Activated naive CD4-positive, alpha-beta T cell treated with anti-CD3 and anti-CD28 coated beads, Interleukin-2, amount 50 U/mL, for 16 hours (primary cell): ENCODE results near the gene TAB3.
"Not testable (repeated sequence)": the region's sequence is repeated elsewhere in the genome, so short reads cannot be mapped to it uniquely, and the experiment has no call there.

Experiments
- DNase-seq: peaks from one replicate; pipeline ENCODE4 v3.0.0-alpha.2; 2020

Gene TAB3

GRCh38 chrX:30814978-30815377 is 74.1 kb downstream of the TAB3 start:
- no peak for DNase-seq

GRCh38 chrX:30812326-30812725 is 76.7 kb downstream of the TAB3 start:
- no peak for DNase-seq

GRCh38 chrX:30806187-30806728 is 82.8 kb downstream of the TAB3 start:
- no peak for DNase-seq

- no peak for DNase-seq
Observed at GRCh38 chrX:30804462-30804861, 84.6 kb downstream of the TAB3 start.

- DNase-seq = no peak
Observed at GRCh38 chrX:30800901-30801300, 88.2 kb downstream of the TAB3 start.

- no peak for DNase-seq
Observed at GRCh38 chrX:30799327-30799726, 89.7 kb downstream of the TAB3 start.

GRCh38 chrX:30798810-30799209 is 90.2 kb downstream of the TAB3 start:
- no peak for DNase-seq

GRCh38 chrX:30797301-30797700 is 91.8 kb downstream of the TAB3 start:
- not testable (repeated sequence) for DNase-seq

- no peak for DNase-seq
Observed at GRCh38 chrX:30795981-30796958, 92.8 kb downstream of the TAB3 start.

- no peak for DNase-seq
Observed at GRCh38 chrX:30794497-30794896, 94.6 kb downstream of the TAB3 start.

- no peak for DNase-seq
Observed at GRCh38 chrX:30793767-30794103, 95.3 kb downstream of the TAB3 start.

GRCh38 chrX:30793075-30793766 is 95.8 kb downstream of the TAB3 start:
- DNase-seq = no peak

- DNase-seq = no peak
Observed at GRCh38 chrX:30791296-30792278, 97.5 kb downstream of the TAB3 start.

GRCh38 chrX:30787012-30787411 is 102.0 kb downstream of the TAB3 start:
- DNase-seq = no peak

- no peak for DNase-seq
Observed at GRCh38 chrX:30786374-30786773, 102.7 kb downstream of the TAB3 start.

GRCh38 chrX:30781711-30782444 is 107.2 kb downstream of the TAB3 start:
- DNase-seq = no peak

GRCh38 chrX:30779453-30780030 is 109.5 kb downstream of the TAB3 start:
- DNase-seq = no peak

GRCh38 chrX:30777575-30777974 is 111.5 kb downstream of the TAB3 start:
- no peak for DNase-seq
